GM18511 (cell line): ENCODE data around the gene IRGC.
"Not testable (repeated sequence)": the region's sequence is repeated elsewhere in the genome, so short reads cannot be mapped to it uniquely, and the experiment has no call there.

Experiments used
- ATAC-seq: cut with Tn5 transposase; IDR thresholded peaks from one replicate; pipeline ENCODE4 v1.9.1; 2021; ENCODE audit warnings: mild to moderate bottlenecking, moderate library complexity; ENCODE audit not compliant: unreplicated experiment

IRGC gene

GRCh38 chr19:43751466-43752220, 35.8 kb downstream of the IRGC start:
- ATAC-seq = no peak

GRCh38 chr19:43752287-43752875, 36.5 kb downstream of the IRGC start:
- no peak for ATAC-seq

GRCh38 chr19:43754253-43754502, 38.3 kb downstream of the IRGC start:
- ATAC-seq = no peak

GRCh38 chr19:43754503-43755255, 38.8 kb downstream of the IRGC start, which contains the start of gene SMG9:
SMG9 (minus strand) TSS chr19:43754962; CDS start chr19:43750741, 4,221 bp downstream.
- peak; percentile 69 for ATAC-seq

DNA sequence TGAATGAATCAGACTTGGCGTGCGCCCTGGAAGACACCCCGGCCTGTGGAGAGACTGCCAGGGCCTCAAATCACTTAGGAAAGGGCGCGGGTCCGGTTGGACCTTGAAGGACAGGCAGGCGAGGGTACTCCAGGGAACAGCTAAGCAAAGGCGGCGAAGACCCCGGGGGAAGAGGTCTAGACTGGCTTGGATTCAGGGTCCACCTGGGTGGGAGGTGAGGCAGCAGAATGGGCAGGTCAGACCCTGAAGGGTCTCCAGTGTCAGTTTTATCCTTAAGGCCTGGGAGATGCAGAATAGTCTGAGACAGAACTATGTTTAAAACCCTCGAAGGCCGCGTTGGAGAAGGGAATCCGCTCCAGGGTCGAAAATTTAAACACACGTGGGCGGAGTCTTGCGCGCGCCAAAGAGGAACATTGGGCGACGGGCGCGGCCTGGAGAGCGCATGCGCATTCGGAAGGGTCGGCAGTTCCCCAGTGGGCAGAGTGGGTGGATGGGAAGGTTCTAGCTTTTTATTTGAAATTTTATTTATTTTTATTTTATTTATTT, 39.5 kb downstream of the IRGC start:
- ATAC-seq = no peak

DNA sequence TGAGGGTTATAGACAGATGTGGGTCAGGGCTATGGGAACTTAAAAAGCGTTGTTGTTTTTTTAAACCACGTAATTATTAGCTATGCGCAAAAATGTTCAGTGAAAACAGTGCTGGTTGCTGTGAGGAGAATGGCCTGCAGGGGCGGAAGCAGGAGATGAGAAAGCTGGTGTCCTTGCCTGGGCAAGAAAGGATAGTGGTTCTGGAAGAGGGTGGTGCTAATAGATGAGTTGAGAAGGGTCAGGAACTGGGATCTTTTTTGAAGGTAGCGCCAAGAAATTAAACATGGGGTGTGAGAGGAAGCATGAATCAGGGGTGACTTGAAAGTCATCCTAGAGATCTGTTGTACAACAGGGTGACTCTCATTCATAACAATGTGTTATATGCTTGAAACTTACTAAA, 43.6 kb downstream of the IRGC start:
- no peak for ATAC-seq

DNA sequence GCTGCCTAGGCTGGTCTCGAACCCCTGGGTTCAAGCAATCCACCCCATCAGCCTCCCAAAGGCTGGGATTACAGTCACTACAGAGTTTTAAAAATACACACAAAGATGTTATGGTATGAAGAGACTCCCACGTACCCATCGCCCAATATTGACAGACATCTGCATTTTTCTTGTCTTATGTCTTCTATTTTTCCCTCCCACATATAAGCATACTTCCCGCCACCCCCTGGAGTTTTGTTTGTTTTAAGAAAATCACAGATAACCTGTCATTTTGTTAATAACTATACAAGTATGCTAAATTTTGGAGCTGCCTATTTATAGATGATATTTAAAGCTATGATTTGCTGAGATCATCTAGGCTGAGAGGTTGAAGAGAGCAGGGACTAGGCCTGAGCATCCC, 45.1 kb downstream of the IRGC start:
- no peak for ATAC-seq

DNA sequence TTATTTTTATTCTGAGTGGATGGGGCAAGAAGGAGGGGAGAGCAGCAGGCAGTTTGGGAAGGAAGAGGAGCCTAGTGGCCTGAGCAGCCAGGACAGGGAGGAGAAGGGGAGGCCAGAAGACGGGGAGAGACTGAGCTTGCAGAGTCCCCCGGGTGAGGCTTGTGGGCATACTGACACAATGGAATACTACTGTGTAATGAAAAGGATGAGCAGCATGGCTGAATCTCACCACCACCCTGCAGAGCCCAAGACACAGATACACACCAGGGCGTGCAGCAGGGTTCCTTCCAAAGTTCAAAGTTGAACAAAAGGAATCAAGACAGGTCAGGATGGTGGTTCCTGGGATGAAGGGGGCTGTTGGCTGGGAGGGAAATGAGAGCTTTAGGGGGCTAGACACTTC, 46.9 kb downstream of the IRGC start:
- ATAC-seq = no peak

- ATAC-seq = no peak
Observed at GRCh38 chr19:43763473-43763939, 47.6 kb downstream of the IRGC start.

DNA sequence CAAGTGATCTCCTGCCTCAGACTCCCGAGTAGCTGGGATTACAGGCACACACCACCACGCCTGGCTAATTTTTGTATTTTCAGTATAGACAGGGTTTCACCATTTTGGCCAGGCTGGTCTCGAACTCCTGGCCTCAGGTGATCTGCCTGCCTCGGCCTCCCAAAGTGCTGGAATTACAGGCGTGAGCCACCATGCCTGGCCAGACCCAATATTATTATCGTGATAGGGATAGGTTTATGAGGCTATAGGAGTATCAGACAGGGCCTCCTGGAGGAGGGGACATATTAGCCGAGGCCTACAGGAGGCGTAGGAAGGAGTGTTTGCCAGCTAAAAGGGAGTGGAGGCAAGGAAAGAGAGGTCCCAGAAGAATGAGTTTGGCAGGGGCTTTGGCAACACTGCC, 48.8 kb downstream of the IRGC start:
- ATAC-seq = not testable (repeated sequence)

GRCh38 chr19:43765109-43765876, 49.4 kb downstream of the IRGC start:
- peak; percentile 79 for ATAC-seq

DNA sequence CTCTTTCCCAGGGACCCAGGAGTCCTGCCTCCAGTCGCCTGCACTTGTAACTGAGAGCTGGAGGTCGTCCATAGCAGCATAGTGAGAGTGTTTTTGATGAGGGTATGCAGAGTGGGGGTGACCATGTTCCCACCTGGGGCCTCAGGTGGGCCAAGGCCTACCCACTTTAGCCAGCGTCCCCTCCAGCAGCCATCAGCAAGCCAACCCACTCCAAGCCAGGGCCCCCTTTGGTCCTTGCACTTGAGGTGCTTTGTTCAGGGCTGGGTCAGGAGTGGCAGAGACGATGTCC, 50.8 kb downstream of the IRGC start:
- no peak for ATAC-seq

- no peak for ATAC-seq
Observed at GRCh38 chr19:43767316-43767715, 51.4 kb downstream of the IRGC start.

- no peak for ATAC-seq
Observed at GRCh38 chr19:43767818-43768217, 51.9 kb downstream of the IRGC start.

- ATAC-seq = no peak
Observed at GRCh38 chr19:43768273-43769050, 52.6 kb downstream of the IRGC start.

GRCh38 chr19:43769256-43769655, 53.4 kb downstream of the IRGC start:
- no peak for ATAC-seq
